HG03354 (cell line): ENCODE results near the gene ATP2C2.

ENCODE experiments used
- ATAC-seq: cut with Tn5 transposase; IDR thresholded peaks from one replicate; pipeline ENCODE4 v1.9.1; 2021; ENCODE audit warnings: mild to moderate bottlenecking; ENCODE audit not compliant: unreplicated experiment, poor library complexity, severe bottlenecking

ATP2C2 gene

DNA sequence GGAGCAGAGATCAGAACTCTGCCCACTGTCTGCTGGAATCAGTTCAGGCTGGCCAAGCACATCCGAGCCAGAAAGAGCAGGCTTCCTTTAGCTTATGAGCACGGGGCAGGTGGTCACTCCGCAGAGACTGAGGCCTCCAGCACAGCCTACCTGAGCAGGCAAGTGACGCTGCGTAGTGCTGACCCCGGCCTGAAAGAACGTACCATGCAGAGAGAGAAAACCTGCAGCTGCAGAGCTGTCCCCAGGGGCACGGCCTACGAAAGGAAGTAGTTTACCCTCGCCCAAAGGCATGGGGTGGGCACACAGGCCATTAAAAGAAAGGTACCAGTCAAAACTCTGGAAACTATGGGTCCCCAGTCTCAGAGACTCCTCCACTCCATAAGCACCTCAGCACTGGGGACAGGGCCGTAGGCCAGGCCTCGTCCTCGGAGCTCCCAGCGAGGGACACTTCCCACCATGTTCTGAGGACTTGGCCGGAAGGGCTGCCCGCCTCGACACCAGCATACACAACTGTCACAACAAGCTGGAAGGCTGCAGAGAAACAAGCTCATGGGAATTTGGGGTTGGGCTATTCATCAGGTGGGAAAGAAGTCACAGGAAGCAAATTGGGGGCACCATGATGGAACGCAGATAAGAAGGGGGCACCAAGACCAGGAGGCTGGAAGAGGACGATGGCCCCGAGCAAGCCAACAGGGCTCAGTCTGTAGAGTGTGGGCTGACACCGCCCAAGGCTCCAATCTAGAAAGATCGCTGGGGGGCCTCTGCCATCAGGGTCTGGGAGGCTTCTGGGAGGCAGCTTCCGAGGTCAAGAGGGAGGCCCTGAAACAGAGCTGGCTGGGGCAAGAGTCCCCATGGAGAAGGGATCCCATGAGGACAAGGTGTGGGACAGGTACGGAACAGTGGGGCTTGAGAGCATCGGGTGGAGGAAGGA, 114.9 kb downstream of the ATP2C2 start:
- ATAC-seq = no peak

DNA sequence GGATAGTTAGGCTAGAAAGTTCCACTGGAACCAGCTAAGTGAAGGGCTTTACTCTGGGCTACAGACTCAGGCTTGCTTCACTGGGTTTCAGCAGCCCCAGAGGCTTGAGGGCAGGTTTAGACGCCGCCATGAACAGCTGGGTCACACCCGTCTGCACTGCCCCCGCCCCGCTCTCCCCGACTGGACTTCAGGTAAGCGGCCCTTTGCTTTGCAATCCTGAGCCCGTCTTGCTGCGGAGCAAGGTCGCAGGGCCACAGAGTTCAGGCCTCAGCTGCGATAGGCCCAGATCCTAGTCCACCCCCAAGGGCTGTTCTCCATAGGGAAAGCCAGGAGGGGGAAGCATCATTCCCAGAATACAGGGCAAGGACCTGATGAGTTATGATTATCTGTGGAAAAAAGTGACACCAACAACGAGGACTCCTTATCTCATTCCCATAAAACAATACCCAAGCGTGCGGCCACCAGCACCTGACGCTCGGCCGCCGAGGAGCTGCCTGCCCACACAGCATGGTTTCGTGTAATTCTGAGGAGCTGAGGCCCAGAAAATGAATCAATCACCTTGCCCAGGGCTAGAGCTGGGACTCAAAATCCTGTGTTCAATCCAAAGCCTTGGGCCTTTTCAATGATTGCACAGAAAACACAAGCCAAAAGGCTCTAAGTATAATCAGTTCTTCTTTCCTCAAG, 115.7 kb downstream of the ATP2C2 start:
- ATAC-seq = no peak

DNA sequence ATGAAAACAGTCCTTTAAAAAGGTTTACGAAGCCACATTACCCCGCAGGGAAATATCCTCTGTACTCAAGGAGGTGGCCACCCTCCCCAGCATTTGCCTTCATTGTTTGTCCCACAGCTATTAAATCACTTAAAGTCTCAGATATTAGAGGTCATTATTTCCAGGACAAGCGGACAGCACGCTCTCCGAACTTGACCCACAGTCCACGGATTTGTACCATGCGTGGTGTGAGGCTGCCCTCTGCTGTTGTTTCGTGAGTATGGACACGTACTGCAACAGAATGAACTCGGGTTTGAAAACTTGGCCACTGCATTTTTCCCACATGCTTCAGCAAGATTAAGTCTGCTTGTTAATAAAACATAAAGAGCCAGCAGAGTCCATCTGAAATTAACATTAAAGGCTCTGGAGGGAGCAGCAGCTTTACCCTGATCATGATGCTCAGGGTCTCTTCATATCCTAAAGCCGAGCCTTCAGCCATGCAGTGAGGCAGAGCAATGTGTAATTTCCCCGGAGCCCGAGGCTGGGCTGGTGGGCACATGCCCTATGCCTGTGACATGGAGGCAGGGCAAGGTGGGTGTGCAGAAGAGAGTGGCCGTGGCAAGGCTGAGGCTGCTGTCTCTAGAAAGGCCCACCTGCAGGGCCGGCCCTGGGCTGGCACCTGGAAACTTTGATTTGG, 116.4 kb downstream of the ATP2C2 start:
- ATAC-seq = no peak

DNA sequence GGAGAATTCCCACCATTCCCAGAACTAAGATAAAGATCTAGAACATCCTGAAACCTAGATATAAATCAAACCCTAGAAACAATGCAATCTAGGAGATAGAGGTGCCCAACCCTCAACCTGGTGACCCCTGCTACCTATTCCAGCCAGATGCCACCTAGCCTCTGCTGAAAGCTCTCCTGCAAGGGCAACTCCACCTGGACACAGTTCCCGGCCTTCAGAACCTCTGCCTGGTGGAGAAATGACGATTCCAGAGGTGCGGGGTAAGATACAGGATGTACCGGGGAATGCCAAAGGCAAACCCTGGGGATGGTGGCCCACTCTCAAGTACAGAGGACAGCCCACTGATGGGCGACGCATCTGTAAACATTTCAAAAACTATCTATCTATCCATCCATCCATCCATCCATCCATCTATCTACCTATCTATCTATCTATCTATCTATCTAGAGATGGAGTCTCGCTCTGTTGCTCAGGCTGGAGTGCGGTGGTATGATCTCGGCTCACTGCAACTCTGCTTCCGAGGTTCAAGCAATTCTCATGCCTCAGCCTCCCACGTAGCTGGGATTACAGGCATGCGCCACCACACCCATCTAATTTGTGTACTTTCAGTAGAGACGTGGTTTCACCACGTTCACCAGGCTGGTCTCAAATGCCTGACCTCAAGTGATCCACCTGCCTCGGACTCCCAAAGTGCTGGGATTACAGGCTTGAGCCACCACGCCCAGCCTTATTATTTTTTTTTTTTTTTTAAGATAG, 117.1 kb downstream of the ATP2C2 start:
- no peak for ATAC-seq

DNA sequence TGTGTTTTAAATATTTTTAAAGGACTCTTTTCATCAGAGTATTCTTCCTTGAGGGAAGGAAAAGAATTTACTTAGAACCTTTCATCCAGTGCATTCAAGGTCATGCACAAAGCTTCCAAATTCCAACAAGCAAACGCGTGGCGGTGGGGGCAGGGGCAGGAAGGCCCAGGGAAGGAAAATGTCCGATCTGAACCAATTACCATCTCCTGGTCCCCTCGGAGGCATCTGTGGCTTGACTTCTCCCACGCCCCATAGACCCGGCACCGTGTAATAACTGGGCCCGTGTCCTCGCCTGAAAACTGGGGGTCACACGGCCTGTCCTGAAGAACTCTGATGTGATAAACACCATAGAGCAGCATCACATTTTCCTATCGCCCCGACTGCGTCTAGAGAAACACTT, 117.8 kb downstream of the ATP2C2 start:
- no peak for ATAC-seq

DNA sequence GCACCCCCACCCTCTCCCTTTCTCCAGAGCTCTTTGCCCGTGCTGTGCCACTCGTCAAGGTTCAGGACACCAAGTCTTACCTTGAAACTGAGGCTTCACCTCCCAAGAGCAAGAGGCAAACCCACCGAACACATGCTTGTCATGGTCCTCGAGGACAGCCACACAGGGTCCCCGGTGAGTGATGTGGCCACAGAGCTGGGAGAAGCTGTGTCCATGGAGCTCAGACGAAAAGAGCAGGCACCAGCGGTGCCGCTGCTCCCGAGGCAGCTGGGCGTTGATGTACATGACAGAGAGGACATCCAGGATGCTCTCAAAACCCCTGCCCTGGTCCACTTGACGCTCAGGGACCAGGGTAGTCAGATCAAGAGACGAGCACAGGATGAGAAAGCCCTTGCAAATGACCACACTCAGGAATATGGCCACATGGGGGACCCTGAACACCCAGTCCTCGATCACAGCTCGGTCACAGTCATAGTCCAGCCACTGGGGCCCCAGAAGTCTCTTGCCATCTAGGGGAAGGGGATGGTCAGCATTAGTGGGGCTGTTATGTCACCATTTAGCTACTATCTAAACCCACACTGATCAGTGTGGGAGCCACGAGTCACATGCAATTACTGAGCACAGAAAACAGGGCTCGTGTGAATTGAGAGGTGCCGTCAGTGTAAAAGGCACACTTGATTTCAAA, 118.4 kb downstream of the ATP2C2 start:
- no peak for ATAC-seq

DNA sequence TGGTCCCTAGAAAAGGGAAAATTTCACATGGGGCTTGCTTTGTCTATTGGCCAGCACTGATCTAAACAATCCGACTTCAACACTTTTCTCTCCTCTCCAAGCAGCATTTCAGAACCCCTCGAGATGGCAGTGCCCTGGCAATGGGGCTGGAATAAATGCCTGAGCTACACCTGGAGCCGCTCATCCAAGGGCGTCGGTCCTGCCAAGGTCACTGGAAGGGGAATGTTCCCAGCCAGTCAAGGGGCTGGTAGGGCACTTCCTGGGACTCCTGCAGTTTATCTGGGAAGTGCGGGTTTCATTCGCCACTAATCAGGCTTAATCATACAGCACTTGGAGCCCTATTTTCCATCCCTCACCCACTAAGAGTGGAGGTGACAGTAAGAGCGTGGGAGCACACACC, 119.0 kb downstream of the ATP2C2 start:
- no peak for ATAC-seq

DNA sequence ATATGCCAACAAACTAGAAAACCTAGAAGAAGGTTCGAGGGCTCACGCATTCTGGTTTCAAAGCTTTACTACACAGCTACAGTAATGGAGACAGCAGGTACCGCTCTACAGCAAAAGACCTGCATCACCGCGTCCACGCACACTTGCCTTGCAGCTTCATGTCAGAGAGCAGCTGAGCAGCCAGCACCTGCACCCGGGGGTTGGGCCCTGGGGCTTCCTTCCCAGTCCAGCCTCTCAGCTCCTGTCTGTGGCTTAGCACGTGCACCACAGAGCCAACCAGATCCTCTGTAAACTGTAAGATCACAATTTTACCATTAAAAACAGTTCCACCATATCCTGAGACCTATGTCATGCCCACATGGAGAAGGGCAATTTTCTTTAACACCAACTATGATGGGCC, 120.8 kb downstream of the ATP2C2 start:
- no peak for ATAC-seq

DNA sequence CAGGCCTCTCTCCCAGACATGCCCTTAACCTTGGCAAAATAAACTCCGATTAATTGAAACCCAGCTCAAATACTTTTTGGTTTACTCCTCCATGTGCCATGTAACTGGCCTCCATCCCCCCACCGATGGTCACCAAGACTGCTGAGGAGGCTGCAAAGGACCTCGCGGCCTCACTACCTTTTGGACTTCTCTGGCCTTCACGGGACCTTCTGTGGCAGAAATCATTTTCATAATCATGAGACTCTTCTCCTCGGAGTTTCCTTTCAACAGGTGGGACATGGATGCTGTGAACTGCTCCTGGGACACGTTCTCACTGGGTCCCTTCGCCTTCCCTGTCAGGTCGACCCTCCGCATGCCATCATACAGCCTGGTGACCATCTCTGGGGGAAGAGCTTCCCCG, 127.2 kb downstream of the ATP2C2 start:
- ATAC-seq = no peak

DNA sequence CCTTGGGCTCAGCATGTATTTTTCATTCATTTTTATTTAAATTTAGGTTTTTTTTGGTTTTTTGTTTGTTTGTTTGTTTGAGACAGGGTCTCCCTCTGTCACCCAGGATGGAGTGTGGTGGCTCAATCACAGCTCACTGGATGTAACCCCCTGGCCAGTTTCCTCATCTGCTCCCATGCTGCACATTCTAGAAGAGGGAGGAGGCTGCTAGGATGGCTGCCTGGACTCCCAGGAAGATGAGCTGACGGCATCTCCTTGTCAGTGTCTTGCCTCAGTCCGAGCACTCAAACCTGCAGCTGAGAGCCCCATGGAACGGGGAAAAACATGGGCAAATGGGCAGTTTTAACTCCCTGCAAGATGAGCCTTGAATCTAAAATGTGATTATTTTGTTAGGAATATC, 128.7 kb downstream of the ATP2C2 start:
- no peak for ATAC-seq

DNA sequence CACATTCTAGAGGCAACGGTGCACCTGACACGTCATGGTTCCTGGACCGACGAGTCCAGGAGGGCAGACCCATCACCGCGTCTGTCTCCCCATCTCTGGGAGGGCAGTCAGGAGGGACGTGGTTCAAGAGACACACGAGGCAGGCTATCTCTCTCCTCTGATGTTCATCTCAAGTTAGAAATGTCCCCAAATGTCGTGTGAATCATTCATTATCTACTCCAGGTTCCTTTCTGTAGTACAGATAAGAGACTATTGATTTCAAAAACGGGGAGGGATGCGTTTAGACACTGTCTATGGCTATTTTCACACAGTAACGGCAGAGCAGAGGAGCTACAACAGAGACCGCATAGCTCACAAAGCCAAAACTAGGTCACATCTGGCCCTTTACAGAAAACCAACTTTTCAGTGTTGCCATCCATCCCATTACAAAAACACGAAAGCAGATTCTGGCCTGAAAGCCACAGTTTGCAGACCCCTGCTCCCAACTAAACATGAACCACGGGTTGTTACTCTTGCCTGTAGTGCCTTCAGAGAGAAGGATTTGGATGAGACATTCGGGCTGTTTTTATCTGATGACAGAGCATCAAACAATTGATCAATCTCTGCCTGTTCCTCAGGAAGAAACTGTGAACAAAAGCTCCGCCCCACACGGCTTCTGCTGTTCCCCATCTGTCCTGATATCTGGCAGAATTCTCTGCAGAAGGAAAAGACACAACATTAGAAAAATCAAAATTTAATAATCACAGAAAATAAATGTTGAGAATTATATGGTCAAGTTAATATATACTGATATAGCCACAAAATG, 129.3 kb downstream of the ATP2C2 start:
- ATAC-seq = no peak

DNA sequence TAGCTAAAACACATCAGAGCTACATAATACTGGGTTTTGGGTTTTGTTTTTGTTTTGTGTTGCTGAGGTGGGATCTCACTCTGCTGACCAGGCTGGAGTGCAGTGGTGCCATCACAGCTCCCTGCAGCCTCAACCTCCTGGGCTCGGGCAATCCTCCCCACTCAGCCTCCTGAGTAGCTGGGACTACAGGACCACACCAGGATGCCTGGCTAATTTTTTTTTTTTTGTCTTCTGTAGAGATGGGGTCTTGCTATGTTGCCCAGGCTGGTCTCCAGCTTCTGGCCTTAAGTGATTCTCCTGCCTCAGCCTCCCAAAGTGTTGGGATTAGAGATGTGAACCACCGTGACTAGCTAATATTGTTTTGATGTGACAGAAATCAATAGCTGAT, 129.9 kb downstream of the ATP2C2 start:
- no peak for ATAC-seq

DNA sequence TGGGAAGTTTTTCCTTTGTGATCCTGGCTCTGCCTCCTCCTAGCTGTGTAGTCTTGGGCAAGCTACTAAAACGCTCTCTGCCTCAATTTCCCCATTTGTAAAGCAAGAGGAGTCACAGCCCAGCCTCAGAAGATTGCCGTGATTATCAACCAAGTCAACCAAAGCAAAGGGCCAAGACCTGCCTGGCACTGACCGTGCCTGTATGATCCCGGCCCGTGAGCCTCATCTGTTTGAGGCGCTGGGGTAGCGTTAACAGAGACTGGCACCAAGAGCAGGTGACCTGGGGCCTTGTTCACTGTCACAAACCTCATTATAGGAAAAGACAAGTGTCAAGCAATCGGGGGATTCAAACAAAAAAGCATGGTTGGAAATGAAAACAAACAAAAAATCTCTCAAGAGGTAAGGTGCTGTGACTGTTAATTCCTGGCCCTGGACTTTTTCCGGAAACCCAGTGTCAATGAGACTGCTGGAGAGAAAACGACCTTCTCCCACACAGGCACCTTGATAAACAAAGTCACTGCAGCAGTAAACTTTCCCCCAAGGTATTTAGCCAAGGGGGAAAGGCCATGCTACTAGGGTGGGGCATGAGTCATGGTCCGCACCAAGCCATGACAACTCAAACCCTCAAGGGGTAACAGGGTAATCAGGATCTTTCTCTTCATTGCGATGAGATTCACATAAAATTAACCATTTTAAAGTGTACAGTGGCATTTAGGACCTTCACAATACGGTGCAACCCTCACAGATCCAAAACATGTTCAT, 130.7 kb downstream of the ATP2C2 start:
- ATAC-seq = no peak

DNA sequence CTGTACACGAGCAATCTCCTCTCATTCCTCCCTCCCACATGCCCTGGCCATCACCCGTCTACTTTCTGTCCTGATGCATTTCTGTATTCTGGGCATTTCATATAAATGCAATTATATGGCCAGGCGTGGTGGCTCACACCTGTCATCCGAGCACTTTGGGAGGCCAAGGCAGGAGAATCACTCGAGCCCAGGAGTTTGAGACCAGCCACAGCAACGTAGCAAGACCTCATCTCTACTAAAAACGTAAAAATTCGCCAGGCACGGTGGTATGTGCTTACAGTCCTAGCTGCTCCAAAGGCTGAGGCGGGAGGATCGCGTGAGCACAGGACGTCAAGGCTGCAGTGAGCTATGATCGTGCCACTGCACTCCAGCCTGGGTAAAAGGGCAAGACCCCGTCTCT, 131.3 kb downstream of the ATP2C2 start:
- ATAC-seq = no peak

DNA sequence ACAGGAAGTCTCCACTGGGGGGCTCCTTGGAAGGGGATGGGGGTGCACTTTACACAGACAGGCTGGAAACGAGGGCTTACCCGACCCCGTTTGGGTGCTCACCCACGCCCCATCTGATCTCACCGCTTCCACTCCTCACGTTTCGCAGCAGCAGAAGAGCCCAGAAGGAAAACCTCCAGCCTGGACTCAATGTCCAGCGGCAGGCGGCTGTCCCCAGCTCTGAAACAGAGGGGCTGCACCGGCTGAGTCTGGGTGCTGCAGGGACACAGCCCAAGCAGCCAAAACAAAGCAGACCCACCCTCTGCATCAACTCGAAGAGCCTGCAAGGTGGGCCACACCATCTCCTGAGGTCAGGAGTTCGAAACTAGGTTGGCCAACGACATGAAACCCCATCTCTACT, 132.2 kb downstream of the ATP2C2 start:
- ATAC-seq = no peak

DNA sequence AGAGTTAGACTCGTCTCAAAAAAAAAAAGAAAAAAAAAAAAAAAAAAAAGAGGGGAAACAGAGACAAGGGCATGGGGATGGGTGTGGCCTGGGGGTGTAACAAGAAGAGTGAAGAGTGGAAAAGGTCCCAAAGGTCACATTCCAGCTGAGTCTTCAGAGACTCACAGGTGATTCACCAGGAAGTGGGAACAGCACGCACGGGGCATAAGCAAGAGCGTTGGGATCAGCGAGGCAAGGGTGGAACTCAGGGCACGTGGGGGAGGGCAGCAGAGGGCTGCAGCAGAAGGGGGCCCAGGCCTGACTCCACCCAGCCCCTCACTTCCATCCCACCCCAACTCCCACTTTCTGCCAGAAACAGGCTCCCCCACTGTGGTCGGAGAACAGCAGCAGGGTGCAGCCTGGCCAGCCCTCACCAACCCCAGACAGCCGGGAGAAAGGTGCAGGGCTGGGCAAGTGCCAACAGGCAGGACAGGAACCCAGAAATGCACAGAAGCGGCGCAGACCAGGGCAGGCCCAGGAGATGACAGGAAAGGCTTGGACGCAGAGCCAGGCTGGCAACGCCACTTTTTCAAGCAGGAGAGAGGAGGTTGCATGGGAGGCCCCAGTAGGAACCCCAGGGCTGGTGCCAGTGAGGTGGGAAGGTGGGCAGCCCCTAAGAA, 132.9 kb downstream of the ATP2C2 start:
- ATAC-seq = no peak

DNA sequence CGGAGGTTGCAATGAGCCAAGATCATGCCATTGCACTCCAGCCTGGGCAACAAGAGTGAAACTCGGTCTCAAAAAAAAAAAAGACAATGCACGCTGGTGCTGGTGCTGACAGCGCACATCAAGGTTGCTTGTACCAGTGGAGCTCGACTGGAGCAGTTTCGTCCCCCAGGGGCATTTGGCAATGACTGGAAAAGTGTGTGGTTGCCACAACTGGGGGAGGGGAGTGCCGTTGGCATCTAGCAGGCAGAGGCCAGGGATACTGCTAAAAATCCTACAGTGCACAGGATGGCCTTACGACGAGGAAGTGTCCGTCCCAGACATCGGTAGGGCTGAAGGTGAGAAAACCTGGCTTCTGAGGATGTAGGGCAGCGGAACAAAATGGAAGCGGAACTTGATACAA, 133.7 kb downstream of the ATP2C2 start:
- ATAC-seq = no peak

DNA sequence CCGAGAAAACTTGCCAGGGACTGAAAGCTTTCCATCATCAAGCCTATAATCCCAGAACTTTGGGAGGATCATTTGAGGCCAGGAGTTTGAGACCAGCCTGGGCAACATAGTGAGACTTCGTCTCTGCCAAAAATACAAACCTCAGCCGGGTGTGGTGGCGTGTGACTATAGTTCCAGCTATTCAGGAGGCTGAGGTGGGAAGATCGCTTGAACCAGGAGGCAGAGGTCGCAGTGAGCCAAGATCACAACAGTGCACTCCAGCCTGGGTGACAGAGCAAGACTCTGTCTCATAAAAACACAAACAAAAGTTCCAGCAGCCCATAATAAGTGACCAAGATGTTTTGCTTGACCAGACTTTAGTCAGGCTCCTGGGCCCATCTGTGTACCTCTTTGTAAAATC, 134.2 kb downstream of the ATP2C2 start:
- ATAC-seq = no peak
